ENCODE data around the gene CCDC51.
A peak's percentile ranks its signal among the peaks of the same experiment; 100 is the strongest.

- TF ChIP-seq, protein P1, sequence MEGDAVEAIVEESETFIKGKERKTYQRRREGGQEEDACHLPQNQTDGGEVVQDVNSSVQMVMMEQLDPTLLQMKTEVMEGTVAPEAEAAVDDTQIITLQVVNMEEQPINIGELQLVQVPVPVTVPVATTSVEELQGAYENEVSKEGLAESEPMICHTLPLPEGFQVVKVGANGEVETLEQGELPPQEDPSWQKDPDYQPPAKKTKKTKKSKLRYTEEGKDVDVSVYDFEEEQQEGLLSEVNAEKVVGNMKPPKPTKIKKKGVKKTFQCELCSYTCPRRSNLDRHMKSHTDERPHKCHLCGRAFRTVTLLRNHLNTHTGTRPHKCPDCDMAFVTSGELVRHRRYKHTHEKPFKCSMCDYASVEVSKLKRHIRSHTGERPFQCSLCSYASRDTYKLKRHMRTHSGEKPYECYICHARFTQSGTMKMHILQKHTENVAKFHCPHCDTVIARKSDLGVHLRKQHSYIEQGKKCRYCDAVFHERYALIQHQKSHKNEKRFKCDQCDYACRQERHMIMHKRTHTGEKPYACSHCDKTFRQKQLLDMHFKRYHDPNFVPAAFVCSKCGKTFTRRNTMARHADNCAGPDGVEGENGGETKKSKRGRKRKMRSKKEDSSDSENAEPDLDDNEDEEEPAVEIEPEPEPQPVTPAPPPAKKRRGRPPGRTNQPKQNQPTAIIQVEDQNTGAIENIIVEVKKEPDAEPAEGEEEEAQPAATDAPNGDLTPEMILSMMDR (conservative IDR thresholded peaks at IDR 0.05; ENCODE audit: low read depth, low read length): peak; percentile 94
- no peak for TF ChIP-seq EZH2phosphoT487 (IDR thresholded peaks at IDR 0.05; ENCODE audit: borderline replicate concordance, low read length)
Measured at GRCh38 chr3:48465531-48466378, 25.8 kb upstream of the CCDC51 start.
